Liver (tissue), 9 donors: Measurements from ENCODE around the gene TRAPPC3. TPM values are rescaled to one million over a fixed set of nuclear protein-coding genes. Genes with fewer than 3 reads are reported as not detected.

Experiments used
- DNase-seq: peaks from one replicate; pipeline ENCODE4 v3.0.0-alpha.2; 2017; ENCODE audit warnings: low spot score
- H3K27ac ChIP-seq, 2 donors: one replicate each; pipeline ENCODE4 v1.7.0; 2013; ENCODE audit warnings: inconsistent platforms in 2 of 2, low read length in 2 of 2, control low read depth in 1 of 2, low read depth in 1 of 2, mild to moderate bottlenecking in 1 of 2
- H3K27me3 ChIP-seq, 4 donors: one replicate each; pipeline versions ENCODE4 v1.6.1 to v1.7.0; 2013; ENCODE audit warnings: low read length in 3 of 4, inconsistent platforms in 1 of 4, mild to moderate bottlenecking in 1 of 4, moderate library complexity in 1 of 4; ENCODE audit not compliant: control insufficient read depth in 4 of 4, insufficient read depth in 4 of 4
- H3K36me3 ChIP-seq, 4 donors: one replicate each; pipeline versions ENCODE4 v1.6.1 to v1.7.0; 2013; ENCODE audit warnings: low read length in 3 of 4, mild to moderate bottlenecking in 3 of 4, low read depth in 1 of 4, moderate library complexity in 1 of 4; ENCODE audit not compliant: control insufficient read depth in 4 of 4, insufficient read depth in 3 of 4
- H3K4me1 ChIP-seq, 4 donors: one replicate each; pipeline versions ENCODE4 v1.6.1 to v1.7.0; 2013; ENCODE audit warnings: low read length in 3 of 4, mild to moderate bottlenecking in 3 of 4, moderate library complexity in 1 of 4; ENCODE audit not compliant: control insufficient read depth in 4 of 4, insufficient read depth in 4 of 4
- H3K4me3 ChIP-seq, 3 donors: one replicate each; pipeline versions ENCODE4 v1.6.1 to v1.7.0; 2013; ENCODE audit warnings: low read length in 3 of 3, control low read depth in 1 of 3, low read depth in 1 of 3, mild to moderate bottlenecking in 1 of 3
- H3K9ac ChIP-seq, 2 donors: one replicate each; pipeline ENCODE4 v1.7.0; 2013; ENCODE audit warnings: low read length in 2 of 2, mild to moderate bottlenecking in 2 of 2, moderate library complexity in 2 of 2, control low read depth in 1 of 2, low read depth in 1 of 2
- H3K9me3 ChIP-seq, 4 donors: one replicate each; pipeline versions ENCODE4 v1.6.1 to v1.7.0; 2013; ENCODE audit warnings: low read length in 3 of 4; ENCODE audit not compliant: control insufficient read depth in 4 of 4
- ATF3 ChIP-seq: IDR thresholded peaks from 2 replicates; pipeline ENCODE4 v1.6.1; 2016; ENCODE audit warnings: antibody characterized with exemption
- CTCF ChIP-seq: fragments of 150-350 bp; IDR thresholded peaks from 2 replicates; pipeline ENCODE4 v1.5.1; 2017; ENCODE audit warnings: improper control_type of control experiment, low read depth, low read length; ENCODE audit not compliant: missing input control
- EGR1 ChIP-seq, 2 donors: IDR thresholded peaks; 2 replicates each; pipeline ENCODE4 v1.6.1; 2016 to 2018; ENCODE audit warnings: antibody characterized with exemption in 2 of 2, low read depth in 2 of 2
- FOXA1 ChIP-seq: IDR thresholded peaks from 2 replicates; pipeline ENCODE4 v1.6.1; 2016; ENCODE audit warnings: antibody characterized with exemption
- FOXA2 ChIP-seq: IDR thresholded peaks from 2 replicates; pipeline ENCODE4 v1.6.1; 2016; ENCODE audit warnings: antibody characterized with exemption
- GABPA ChIP-seq, 2 donors: IDR thresholded peaks in 1 of 2; conservative IDR thresholded peaks in 1 of 2; 2 replicates each; pipeline ENCODE4 v1.6.1; 2016; ENCODE audit warnings: antibody characterized with exemption in 2 of 2, mild to moderate bottlenecking in 1 of 2, moderate library complexity in 1 of 2
- HNF4A ChIP-seq, 2 donors: conservative IDR thresholded peaks; 2 replicates each; pipeline ENCODE4 v1.6.1; 2016; ENCODE audit warnings: antibody characterized with exemption in 2 of 2, mild to moderate bottlenecking in 2 of 2
- HNF4G ChIP-seq: IDR thresholded peaks from 2 replicates; pipeline ENCODE4 v1.6.1; 2016; ENCODE audit warnings: antibody characterized with exemption
- JUND ChIP-seq, 2 donors: IDR thresholded peaks; 2 replicates each; pipeline ENCODE4 v1.6.1; 2016; ENCODE audit warnings: antibody characterized with exemption in 2 of 2
- MAX ChIP-seq: IDR thresholded peaks from 2 replicates; pipeline ENCODE4 v1.6.1; 2016; ENCODE audit warnings: antibody characterized with exemption
- NR2F2 ChIP-seq: IDR thresholded peaks from 2 replicates; pipeline ENCODE4 v1.6.1; 2016; ENCODE audit warnings: antibody characterized with exemption
- RAD21 ChIP-seq, 2 donors: IDR thresholded peaks; 2 replicates each; pipeline ENCODE4 v1.6.1; 2016; ENCODE audit warnings: antibody characterized with exemption in 2 of 2, mild to moderate bottlenecking in 2 of 2
- REST ChIP-seq: IDR thresholded peaks from 2 replicates; pipeline ENCODE4 v1.6.1; 2016; ENCODE audit warnings: antibody characterized with exemption, mild to moderate bottlenecking
- RXRA ChIP-seq, 2 donors: IDR thresholded peaks; 2 replicates each; pipeline ENCODE4 v1.6.1; 2017 to 2018; ENCODE audit warnings: antibody characterized with exemption in 2 of 2, mild to moderate bottlenecking in 1 of 2
- SP1 ChIP-seq: IDR thresholded peaks from 2 replicates; pipeline ENCODE4 v1.6.1; 2018; ENCODE audit warnings: antibody characterized with exemption, mild to moderate bottlenecking
- TAF1 ChIP-seq: conservative IDR thresholded peaks from 2 replicates; pipeline ENCODE4 v1.6.1; 2016; ENCODE audit warnings: antibody characterized with exemption, mild to moderate bottlenecking
- YY1 ChIP-seq: IDR thresholded peaks from 2 replicates; pipeline ENCODE4 v1.6.1; 2016; ENCODE audit warnings: antibody characterized with exemption, mild to moderate bottlenecking
- ZBTB33 ChIP-seq: IDR thresholded peaks from 2 replicates; pipeline ENCODE4 v1.6.1; 2016; ENCODE audit warnings: antibody characterized with exemption
- WGBS: extraction: QIAGEN DNeasy Blood & Tissue Kit; methylation state at CpG from one replicate; pipeline ENCODE4 v1.1.7; 2013; 5-methylcytosine and 5-hydroxymethylcytosine counted together
- polyA plus RNA-seq, 2 donors: library from polyadenylated mRNA; stranded (reverse) in 1 of 2; unstranded in 1 of 2; fragments of 200-250 nt in 1 of 2; fragments of >200 nt in 1 of 2; fragmentation: Nextera tagmentation in 1 of 2; extraction: Ambion mirVana in 1 of 2; gene quantifications; one replicate each; pipeline versions ENCODE4 v1.2.1 to v1.2.3, GENCODE V29; 2013 to 2015
- total RNA-seq, 2 donors: library from RNA; depleted of rRNA; stranded (reverse); fragments of >200 nt; gene quantifications; one replicate each; pipeline ENCODE4 v1.2.3, GENCODE V29; 2014
- donor health status: healthy.
- donor health status: healthy.
- donor health status: healthy.
- donor health status: healthy.
- donor health status: healthy.

The TRAPPC3 gene
- total and polyA plus RNA-seq, 4 donors: 24.2 to 56.1 (median 30.4) TPM

GRCh38 chr1:36177589-36178431 lies 28.5 kb upstream of the TRAPPC3 start:
- Histone ChIP-seq H3K27me3 (no peaks in the 10 kb centered on the region), H3K36me3 (peaks cover 9 to 26% (median 15%) of the 10 kb centered on the region in 4 donors), H3K9ac (no peak overlapping the region), H3K4me1 (peaks cover 0 to 18% (median 11%) of the 10 kb centered on the region in 4 donors), H3K27ac (no peak overlapping the region), H3K4me3 (peak overlapping the region in 1 of 3 donors; percentile 44), H3K9me3 (no peaks in the 10 kb centered on the region)
- no peak for DNase-seq
- 80% methylated on average over 33 of the region's 33 CpGs for WGBS
- TF ChIP-seq EGR1 (IDR thresholded peaks at IDR 0.05; ENCODE audit: low read depth in 2 of 2): no peak
- no peak for TF ChIP-seq JUND (IDR thresholded peaks at IDR 0.05)
- TF ChIP-seq SP1: no peak
- no peak for TF ChIP-seq REST
- no peak for TF ChIP-seq YY1
- no peak for TF ChIP-seq RAD21 (IDR thresholded peaks at IDR 0.05)
- no peak for TF ChIP-seq TAF1
- no peak for TF ChIP-seq HNF4A (conservative IDR thresholded peaks at IDR 0.05)
- TF ChIP-seq FOXA2: no peak
- no peak for TF ChIP-seq HNF4G
- TF ChIP-seq NR2F2: no peak
- TF ChIP-seq ZBTB33: no peak
- no peak for TF ChIP-seq GABPA (IDR thresholded peaks at IDR 0.05 in 1 of 2, conservative IDR thresholded peaks at IDR 0.05 in 1 of 2)
- TF ChIP-seq RXRA (IDR thresholded peaks at IDR 0.05): no peak
- TF ChIP-seq FOXA1: no peak
- TF ChIP-seq CTCF: no peak
- no peak for TF ChIP-seq MAX
- TF ChIP-seq ATF3: no peak
